ENCODE results near the gene RASL10B. TPM values are rescaled to one million over a fixed set of nuclear protein-coding genes. Genes with fewer than 3 reads are reported as not detected.

Gene RASL10B
- total and polyA plus RNA-seq, 10 of the 15 experiments (the other 5 are each of a cell fraction or from before 2014, with no cell fraction given) = not detected

- BruUV-seq (replicated peaks) = no TSS peak
- H3K27me3 ChIP-seq (replicated peaks in 1 of 2; ENCODE audit: control insufficient read depth in 2 of 2, insufficient read depth in 2 of 2, low read length in 1 of 2) = peaks cover 0 to 3% of the 10 kb centered on the region in 2 experiments; a peak in 2 of 4 replicates
- H3K79me2 ChIP-seq (ENCODE audit: control insufficient read depth, insufficient read depth, low read length) = no peaks in the 10 kb centered on the region
- no peaks in the 10 kb centered on the region; a peak in 1 of 4 replicates for H3K36me3 ChIP-seq (ENCODE audit: control insufficient read depth in 2 of 2, insufficient read depth in 2 of 2, low read length in 1 of 2)
- no peak for FAIRE-seq
- no peak for ATAC-seq
- no peaks in the 10 kb centered on the region for H3K4me1 ChIP-seq (ENCODE audit: control insufficient read depth, insufficient read depth, low read length)
- no peak overlapping the region for H2AFZ ChIP-seq (ENCODE audit: control insufficient read depth, low read depth, low read length)
- H3K4me3 ChIP-seq = no peak overlapping the region
- WGBS (ENCODE audit: insufficient coverage, insufficient replicate concordance, low lambda C conversion rate, missing lambda C conversion rate) = 39% methylated on average over 5 of the region's 5 CpGs
- SMC1A ChIA-PET (ENCODE audit: uncharacterized antibody, unreplicated experiment) = no interaction called here
- DNase-seq (ENCODE audit: low read depth, low spot score) = no peak
- RAD21 ChIA-PET (ENCODE audit: unreplicated experiment) = no interaction called here
- intact Hi-C loops (cut with micrococcal nuclease; ENCODE audit: unreplicated experiment) (no loop called here), in situ Hi-C loops (cut with MboI) (no loop called here)
- no peak overlapping the region for H3K4me2 ChIP-seq (ENCODE audit: control insufficient read depth, insufficient read depth)
- no peak overlapping the region for H3K9ac ChIP-seq (ENCODE audit: control insufficient read depth, insufficient read depth, low read length)
- H3K9me3 ChIP-seq (replicated peaks; ENCODE audit: control insufficient read depth, insufficient read depth, low read length) = no peaks in the 10 kb centered on the region
- CTCF ChIA-PET = no interaction called here
- no peak overlapping the region for H3K27ac ChIP-seq (ENCODE audit: control insufficient read depth, insufficient read depth)
- no peak for TF ChIP-seq CTCF (IDR thresholded peaks at IDR 0.05 in 2 of 3, conservative IDR thresholded peaks at IDR 0.05 in 1 of 3; ENCODE audit: control insufficient read depth in 2 of 3, extremely low read depth in 1 of 3, insufficient read depth in 1 of 3, low read depth in 3 of 3, low read length in 3 of 3)
- no peak for TF ChIP-seq USF2 (IDR thresholded peaks at IDR 0.05; ENCODE audit: borderline replicate concordance, low read depth, low read length)
- TF ChIP-seq PKNOX1 (IDR thresholded peaks at IDR 0.05) = no peak
- no peak for TF ChIP-seq ESRRA (IDR thresholded peaks at IDR 0.05; ENCODE audit: low read length)
- TF ChIP-seq ZZZ3 (IDR thresholded peaks at IDR 0.05; ENCODE audit: control insufficient read depth, insufficient read length, low read depth) = no peak
- TF ChIP-seq RFX5 (IDR thresholded peaks at IDR 0.05; ENCODE audit: low read depth, low read length) = no peak
- H4K20me1 ChIP-seq (ENCODE audit: control insufficient read depth, insufficient read depth) = no peaks in the 10 kb centered on the region
- POLR2A ChIA-PET = no interaction called here
These were observed 4.8 kb downstream of the RASL10B start for GRCh38 chr17:35736236-35736635.

Data from GM12878 (cell line).